HG03039 (cell line): ENCODE data around the gene DUSP9.
"Not testable (repeated sequence)": the region's sequence is repeated elsewhere in the genome, so short reads cannot be mapped to it uniquely, and the experiment has no call there.

Experiments
- ATAC-seq: cut with Tn5 transposase; IDR thresholded peaks from one replicate; pipeline ENCODE4 v1.9.1; 2021; ENCODE audit warnings: mild to moderate bottlenecking, moderate library complexity; ENCODE audit not compliant: unreplicated experiment

DUSP9 gene

GRCh38 chrX:153646620-153647373 lies at the start of gene DUSP9:
Gene DUSP9, plus strand, starts transcription at chrX:153647203. Its CDS starts 751 bp downstream, at chrX:153647954.
- no peak for ATAC-seq

GRCh38 chrX:153598541-153599191 lies 48.3 kb upstream of the DUSP9 start, which contains the start of gene CCNQ:
Gene CCNQ, minus strand, starts transcription at chrX:153599139. Its CDS starts 66 bp downstream, at chrX:153599073.
- peak; percentile 46 for ATAC-seq

- ATAC-seq: peak; percentile 90
Measured at GRCh38 chrX:153599192-153600031, 47.6 kb upstream of the DUSP9 start.

- ATAC-seq: no peak
Measured at GRCh38 chrX:153600032-153600373, 47.0 kb upstream of the DUSP9 start.

GRCh38 chrX:153600921-153601320 lies 46.1 kb upstream of the DUSP9 start:
- no peak for ATAC-seq

GRCh38 chrX:153601511-153602110 lies 45.4 kb upstream of the DUSP9 start:
- ATAC-seq: no peak

GRCh38 chrX:153602601-153603000 lies 44.4 kb upstream of the DUSP9 start:
- ATAC-seq: no peak

GRCh38 chrX:153603131-153603656 lies 43.8 kb upstream of the DUSP9 start:
- no peak for ATAC-seq

GRCh38 chrX:153604666-153605380 lies 42.2 kb upstream of the DUSP9 start:
- not testable (repeated sequence) for ATAC-seq

- ATAC-seq: no peak
Measured at GRCh38 chrX:153606503-153606902, 40.5 kb upstream of the DUSP9 start.

GRCh38 chrX:153608376-153608775 lies 38.6 kb upstream of the DUSP9 start:
- no peak for ATAC-seq

- ATAC-seq: no peak
Measured at GRCh38 chrX:153608806-153609205, 38.2 kb upstream of the DUSP9 start.

GRCh38 chrX:153609917-153610835 lies 36.8 kb upstream of the DUSP9 start:
- ATAC-seq: no peak

- no peak for ATAC-seq
Measured at GRCh38 chrX:153610836-153611213, 36.2 kb upstream of the DUSP9 start.

- ATAC-seq: no peak
Measured at GRCh38 chrX:153611298-153612095, 35.5 kb upstream of the DUSP9 start.

GRCh38 chrX:153612413-153612812 lies 34.6 kb upstream of the DUSP9 start:
- ATAC-seq: no peak

GRCh38 chrX:153614818-153615217 lies 32.2 kb upstream of the DUSP9 start:
- ATAC-seq: no peak

- ATAC-seq: no peak
Measured at GRCh38 chrX:153620576-153620975, 26.4 kb upstream of the DUSP9 start.
